OCI-LY1 (cell line): Measurements from ENCODE around the gene HTR6.

ENCODE experiments used
- CTCF ChIP-seq: fragments of 200-600 bp; sonication (generic), shearing (Covaris generic); IDR thresholded peaks from 2 replicates; pipeline ENCODE4 v1.5.1; 2017; ENCODE audit warnings: mild to moderate bottlenecking, antibody characterized with exemption, low read length, moderate library complexity, mixed read lengths
- EZH2 ChIP-seq: fragments of 200-600 bp; sonication (generic), shearing (Covaris generic); IDR thresholded peaks from 2 replicates; pipeline ENCODE4 v1.8.0; 2017; ENCODE audit warnings: borderline replicate concordance, mixed run types, mild to moderate bottlenecking, antibody characterized with exemption, low read length, moderate library complexity, mixed read lengths

GRCh38 chr1:19696820-19697219, 32.1 kb downstream of the HTR6 start:
- TF ChIP-seq CTCF (no peak), EZH2 (no peak)
